Neuronal stem cell (in vitro differentiated cells): Measurements from ENCODE around the gene SYT8.
A peak's percentile ranks its signal among the peaks of the same experiment; 100 is the strongest.

Experiments used
- DNase-seq: peaks from one replicate; pipeline ENCODE4 v3.0.0-alpha.2; 2013; ENCODE audit warnings: low spot score
- H2AFZ ChIP-seq: one replicate; pipeline ENCODE4 v1.6.1; 2013; ENCODE audit warnings: mild to moderate bottlenecking, low read length, inconsistent platforms
- H2AK5ac ChIP-seq: 2 replicates; pipeline ENCODE4 v1.6.1; 2013; ENCODE audit warnings: low read depth, mild to moderate bottlenecking, inconsistent platforms, low read length, moderate library complexity, mixed read lengths
- H2BK120ac ChIP-seq: 2 replicates; pipeline ENCODE4 v1.6.1; 2013; ENCODE audit warnings: low read depth, mild to moderate bottlenecking, inconsistent platforms, low read length, moderate library complexity, mixed read lengths
- H2BK12ac ChIP-seq: one replicate; pipeline ENCODE4 v1.6.1; 2013; ENCODE audit warnings: low read length, inconsistent platforms
- H2BK15ac ChIP-seq: 2 replicates; pipeline ENCODE4 v1.6.1; 2013; ENCODE audit warnings: mild to moderate bottlenecking, low read length, inconsistent platforms, mixed read lengths
- H2BK5ac ChIP-seq: one replicate; pipeline ENCODE4 v1.6.1; 2013; ENCODE audit warnings: inconsistent platforms, mild to moderate bottlenecking, low read length, moderate library complexity
- H3K14ac ChIP-seq: one replicate; pipeline ENCODE4 v1.6.1; 2013; ENCODE audit warnings: low read length, inconsistent platforms
- H3K18ac ChIP-seq: 2 replicates; pipeline ENCODE4 v1.6.1; 2013; ENCODE audit warnings: low read length, inconsistent platforms
- H3K23ac ChIP-seq: 2 replicates; pipeline ENCODE4 v1.6.1; 2013; ENCODE audit warnings: low read depth, mild to moderate bottlenecking, mixed read lengths, low read length, inconsistent platforms; ENCODE audit not compliant: poor library complexity
- H3K27ac ChIP-seq: replicated peaks from 3 replicates; pipeline ENCODE4 v1.5.1; 2013; ENCODE audit warnings: low read length, inconsistent platforms
- H3K27me3 ChIP-seq, 3 experiments: 2 replicates each; pipeline ENCODE4 v1.6.1; 2013; ENCODE audit warnings: low read length in 3 of 3, mild to moderate bottlenecking in 2 of 3, inconsistent platforms in 1 of 3, low read depth in 1 of 3, mixed read lengths in 1 of 3, moderate library complexity in 1 of 3; ENCODE audit not compliant: control insufficient read depth in 3 of 3, insufficient read depth in 3 of 3
- H3K36me3 ChIP-seq, 2 donors: replicated peaks in 1 of 2; 2 replicates each; pipeline ENCODE4 v1.6.1; 2013; ENCODE audit warnings: low read length in 2 of 2; ENCODE audit not compliant: control insufficient read depth in 2 of 2, insufficient read depth in 2 of 2
- H3K4ac ChIP-seq: 2 replicates; pipeline ENCODE4 v1.6.1; 2013; ENCODE audit warnings: inconsistent platforms, mild to moderate bottlenecking, low read length, moderate library complexity
- H3K4me1 ChIP-seq, 2 donors: 1 replicate in 1 of 2; 2 replicates in 1 of 2; pipeline ENCODE4 v1.6.1; 2013; ENCODE audit warnings: low read length in 2 of 2, low read depth in 1 of 2; ENCODE audit not compliant: control insufficient read depth in 2 of 2, insufficient read depth in 1 of 2
- H3K4me2 ChIP-seq: one replicate; pipeline ENCODE4 v1.6.1; 2013; ENCODE audit warnings: mild to moderate bottlenecking, low read length, inconsistent platforms; ENCODE audit not compliant: insufficient read depth, poor library complexity, severe bottlenecking
- H3K4me3 ChIP-seq, 2 donors: 2 replicates each; pipeline ENCODE4 v1.5.1; 2013; ENCODE audit warnings: low read length in 2 of 2, mild to moderate bottlenecking in 2 of 2, inconsistent platforms in 1 of 2, moderate library complexity in 1 of 2
- H3K79me1 ChIP-seq: one replicate; pipeline ENCODE4 v1.6.1; 2013; ENCODE audit warnings: low read depth, mild to moderate bottlenecking, inconsistent platforms, low read length, moderate library complexity
- H3K9ac ChIP-seq: one replicate; pipeline ENCODE4 v1.6.1; 2013; ENCODE audit warnings: mild to moderate bottlenecking, low read depth, low read length, inconsistent platforms; ENCODE audit not compliant: poor library complexity
- H3K9me3 ChIP-seq, 2 donors: replicated peaks in 1 of 2; 2 replicates each; pipeline versions ENCODE3 to v1.6.1; 2013; ENCODE audit warnings: low read length in 2 of 2, mild to moderate bottlenecking in 2 of 2, inconsistent platforms in 1 of 2, low read depth in 1 of 2, mixed read lengths in 1 of 2, moderate library complexity in 1 of 2; ENCODE audit not compliant: control insufficient read depth in 2 of 2, insufficient read depth in 1 of 2
- H4K8ac ChIP-seq: one replicate; pipeline ENCODE4 v1.6.1; 2013; ENCODE audit warnings: low read depth, mild to moderate bottlenecking, inconsistent platforms, low read length, moderate library complexity
- H4K91ac ChIP-seq: one replicate; pipeline ENCODE4 v1.6.1; 2013; ENCODE audit warnings: low read length, low read depth, mild to moderate bottlenecking, inconsistent platforms; ENCODE audit not compliant: poor library complexity
- WGBS, 2 donors: extraction: QIAGEN DNeasy Blood & Tissue Kit; methylation state at CpG; one replicate each; pipeline ENCODE4 v1.1.7; 2013; ENCODE audit warnings: missing lambda C conversion rate in 2 of 2, mixed read lengths in 1 of 2; ENCODE audit not compliant: insufficient read length in 2 of 2, insufficient replicate concordance in 1 of 2; ENCODE audit errors: extremely low coverage in 2 of 2; 5-methylcytosine and 5-hydroxymethylcytosine counted together

The SYT8 gene

GRCh38 chr11:1836011-1836945 is 1.5 kb downstream of the SYT8 start:
- H3K23ac ChIP-seq = no peak overlapping the region
- H3K4me2 ChIP-seq = no peak overlapping the region
- WGBS, 2 donors = no CpG with 5 or more reads among the region's 43 CpGs

DNA sequence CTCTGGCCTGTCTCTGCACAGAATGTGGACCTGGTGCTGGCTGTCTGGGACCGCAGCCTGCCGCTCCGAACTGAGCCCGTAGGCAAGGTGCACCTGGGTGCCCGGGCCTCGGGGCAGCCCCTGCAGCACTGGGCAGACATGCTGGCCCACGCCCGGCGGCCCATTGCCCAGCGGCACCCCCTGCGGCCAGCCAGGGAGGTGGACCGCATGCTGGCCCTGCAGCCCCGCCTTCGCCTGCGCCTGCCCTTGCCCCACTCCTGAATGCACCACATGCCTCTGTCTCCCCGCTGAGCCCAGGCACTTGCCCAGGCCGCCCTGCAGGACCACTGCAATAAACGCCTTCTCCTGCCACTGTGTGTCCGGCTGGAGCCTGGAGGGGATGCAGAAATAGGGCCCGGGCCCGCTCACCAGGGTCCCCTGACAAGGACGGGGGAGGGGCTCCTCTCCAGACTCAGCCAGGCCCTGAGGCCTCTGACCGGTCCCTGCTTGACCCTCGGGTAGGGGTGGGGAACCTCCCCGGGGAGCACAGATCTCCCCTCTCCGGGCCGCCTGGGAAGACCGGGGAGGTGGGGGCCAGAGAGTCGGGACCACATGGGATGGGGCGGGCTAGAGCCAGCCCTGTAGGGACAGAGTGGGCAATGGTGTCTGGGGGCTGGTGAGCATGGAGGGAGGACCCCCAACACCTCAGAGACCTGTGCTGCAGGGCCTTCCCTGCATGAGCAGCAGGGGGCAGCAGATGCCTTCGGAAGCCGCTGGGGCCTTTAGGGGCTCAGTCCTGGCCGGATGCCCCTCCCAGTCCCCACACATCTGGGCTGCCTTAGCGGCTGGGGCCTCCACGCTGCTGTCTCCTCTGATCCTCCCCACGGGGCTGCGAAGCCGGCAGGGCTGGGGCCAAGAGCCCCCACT is 2.6 kb downstream of the SYT8 start:
- peak overlapping the region; percentile 98 for H2AK5ac ChIP-seq
- peak; percentile 67 for DNase-seq
- H2AFZ ChIP-seq = peak overlapping the region; percentile 75
- H2BK15ac ChIP-seq = peak overlapping the region; percentile 97
- no peaks in the 10 kb centered on the region for H3K36me3 ChIP-seq
- H3K18ac ChIP-seq = peak overlapping the region; percentile 88
- peaks cover 0 to 17% of the 10 kb centered on the region in 2 donors for H3K4me1 ChIP-seq
- peak overlapping the region; percentile 77 for H3K9ac ChIP-seq
- no peak overlapping the region for H3K4me2 ChIP-seq
- H2BK12ac ChIP-seq = peak overlapping the region; percentile 98
- peak overlapping the region; percentile 81 for H2BK120ac ChIP-seq
- H3K4me3 ChIP-seq = no peak overlapping the region
- no peak overlapping the region for H3K14ac ChIP-seq
- peak overlapping the region; percentile 82 for H2BK5ac ChIP-seq
- peak overlapping the region; percentile 43 for H4K8ac ChIP-seq
- WGBS, 2 donors = no CpG with 5 or more reads among the region's 38 CpGs
- H3K79me1 ChIP-seq = no peaks in the 10 kb centered on the region
- H3K27me3 ChIP-seq = peaks cover 0 to 55% (median 0%) of the 10 kb centered on the region in 3 experiments
- no peak overlapping the region for H3K27ac ChIP-seq
- peak overlapping the region; percentile 95 for H4K91ac ChIP-seq
- H3K9me3 ChIP-seq = no peaks in the 10 kb centered on the region
- H3K23ac ChIP-seq = no peak overlapping the region
- H3K4ac ChIP-seq = peak overlapping the region; percentile 89

More at GRCh38 chr11:1836011-1836945, 1.5 kb downstream of the SYT8 start:
- H2BK5ac ChIP-seq = peak overlapping the region; percentile 93
- H3K27me3 ChIP-seq = peaks cover 0 to 50% (median 0%) of the 10 kb centered on the region in 3 experiments
- DNase-seq = no peak
- peak overlapping the region; percentile 17 for H4K8ac ChIP-seq
- H3K9me3 ChIP-seq = no peaks in the 10 kb centered on the region
- peak overlapping the region; percentile 97 for H2BK15ac ChIP-seq
- H3K18ac ChIP-seq = peak overlapping the region; percentile 38
- H3K14ac ChIP-seq = no peak overlapping the region
- H3K9ac ChIP-seq = peak overlapping the region; percentile 60
- peak overlapping the region; percentile 84 for H3K4ac ChIP-seq
- peaks cover 0 to 18% of the 10 kb centered on the region in 2 donors for H3K4me1 ChIP-seq
- no peaks in the 10 kb centered on the region for H3K36me3 ChIP-seq
- H4K91ac ChIP-seq = no peak overlapping the region
- H3K4me3 ChIP-seq = no peak overlapping the region
- no peak overlapping the region for H3K27ac ChIP-seq
- no peak overlapping the region for H2AFZ ChIP-seq
- H2BK12ac ChIP-seq = peak overlapping the region; percentile 98
- H3K79me1 ChIP-seq = no peaks in the 10 kb centered on the region
- H2BK120ac ChIP-seq = peak overlapping the region; percentile 81
- peak overlapping the region; percentile 92 for H2AK5ac ChIP-seq

DNA sequence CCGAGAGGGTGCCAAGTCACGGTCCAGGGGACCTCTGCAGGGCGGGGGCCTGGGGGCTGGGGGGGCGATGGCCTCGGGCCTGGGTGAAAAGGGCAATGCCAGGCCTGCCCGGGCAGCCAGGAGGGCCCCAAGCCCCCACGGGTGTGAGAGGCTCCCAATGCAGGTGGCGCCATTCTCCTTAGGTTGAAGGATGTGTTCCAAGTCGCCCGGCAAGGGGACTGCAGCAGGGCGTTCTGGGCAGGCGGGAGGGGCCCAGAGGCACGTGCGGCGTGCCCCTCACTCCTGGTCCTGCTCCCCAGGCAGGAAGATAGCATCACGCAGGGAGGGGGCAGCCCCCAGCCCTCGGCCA is 3.3 kb downstream of the SYT8 start:
- DNase-seq = no peak
- no peak overlapping the region for H3K14ac ChIP-seq
- H2BK120ac ChIP-seq = peak overlapping the region; percentile 81
- no peaks in the 10 kb centered on the region for H3K9me3 ChIP-seq
- peak overlapping the region; percentile 98 for H2AK5ac ChIP-seq
- H3K23ac ChIP-seq = peak overlapping the region; percentile 92
- no peak overlapping the region for H3K4me2 ChIP-seq
- no peaks in the 10 kb centered on the region for H3K79me1 ChIP-seq
- no peak overlapping the region for H3K4me3 ChIP-seq
- peak overlapping the region; percentile 91 for H2BK5ac ChIP-seq
- peaks cover 0 to 12% of the 10 kb centered on the region in 2 donors for H3K4me1 ChIP-seq
- peak overlapping the region; percentile 84 for H2BK12ac ChIP-seq
- H4K91ac ChIP-seq = peak overlapping the region; percentile 81
- H3K4ac ChIP-seq = peak overlapping the region; percentile 98
- H3K36me3 ChIP-seq = no peaks in the 10 kb centered on the region
- no CpG with 5 or more reads among the region's 17 CpGs for WGBS, 2 donors
- peak overlapping the region; percentile 95 for H2BK15ac ChIP-seq
- H3K27ac ChIP-seq = no peak overlapping the region
- H3K27me3 ChIP-seq = peaks cover 0 to 56% (median 0%) of the 10 kb centered on the region in 3 experiments
- peak overlapping the region; percentile 88 for H3K18ac ChIP-seq
- H2AFZ ChIP-seq = peak overlapping the region; percentile 75
- H3K9ac ChIP-seq = no peak overlapping the region
- no peak overlapping the region for H4K8ac ChIP-seq
